ENCODE measurements around the gene LDLRAD3. TPM values are rescaled to one million over a fixed set of nuclear protein-coding genes. Genes with fewer than 3 reads are reported as not detected.

The LDLRAD3 gene
- total RNA-seq, 1 experiment from 2014 or later, result 15.3 TPM

GRCh38 chr11:36156817-36157519 is 213.1 kb downstream of the LDLRAD3 start:
- peak overlapping the region; percentile 53 for H3K4me2 ChIP-seq (ENCODE audit: low read length)
- H2AFZ ChIP-seq (ENCODE audit: low read length), result no peak overlapping the region
- no peaks in the 10 kb centered on the region for H3K9me2 ChIP-seq (replicated peaks; ENCODE audit: low read length)
- CTCF ChIA-PET, result interaction anchor here (0.8 to 2.2 kb wide), 3 partner anchors 25 to 335 kb away, joined by 3 to 9 read pairs (median 9); no protein-coding TSS in a partner anchor
- no TSS peak for BruUV-seq (replicated peaks)
- H3K4me3 ChIP-seq (ENCODE audit: low read length), result no peak overlapping the region; the same call in 1 of the 2 replicates
- H3K79me2 ChIP-seq (ENCODE audit: low read length), result no peaks in the 10 kb centered on the region; the same call in none of the 2 replicates
- peak overlapping the region; percentile 92 for H3K27ac ChIP-seq (ENCODE audit: low read length)
- DNase-seq (no peak), ATAC-seq (peak; percentile 37)
- H3K9me3 ChIP-seq (ENCODE audit: low read length), result no peaks in the 10 kb centered on the region
- H4K20me1 ChIP-seq (ENCODE audit: low read length), result no peaks in the 10 kb centered on the region
- peaks cover 34% of the 10 kb centered on the region for H3K4me1 ChIP-seq (ENCODE audit: insufficient read depth, low read length)
- TF ChIP-seq EZH2 (IDR thresholded peaks at IDR 0.05; ENCODE audit: low read length, unreplicated experiment) (no peak), CTCF (conservative IDR thresholded peaks at IDR 0.05; ENCODE audit: low read depth, low read length) (no peak), EZH2phosphoT487 (IDR thresholded peaks at IDR 0.05; ENCODE audit: borderline replicate concordance, low read length) (no peak)
- H3K36me3 ChIP-seq (ENCODE audit: low read depth, low read length), result no peaks in the 10 kb centered on the region
- POLR2A ChIA-PET (ENCODE audit: unreplicated experiment), result no interaction called here
- intact Hi-C loops (cut with micrococcal nuclease), result loop anchor here (5.0 kb wide), 1 partner anchor 100 kb away; no protein-coding TSS in a partner anchor
- H3K27me3 ChIP-seq (ENCODE audit: low read length), result no peaks in the 10 kb centered on the region
- H3F3A ChIP-seq (ENCODE audit: low read length, unreplicated experiment), result peaks cover 7% of the 10 kb centered on the region
- H3K9ac ChIP-seq (ENCODE audit: low read length), result peak overlapping the region; percentile 53

GRCh38 chr11:36160091-36160490 is 216.2 kb downstream of the LDLRAD3 start:
- H3K4me3 ChIP-seq (ENCODE audit: low read length), result no peak overlapping the region
- no peak for ATAC-seq
- no peak overlapping the region for H2AFZ ChIP-seq (ENCODE audit: low read length)
- H3F3A ChIP-seq (ENCODE audit: low read length, unreplicated experiment), result peaks cover 7% of the 10 kb centered on the region
- no peak for DNase-seq
- POLR2A ChIA-PET (ENCODE audit: unreplicated experiment), result no interaction called here
- intact Hi-C loops (cut with micrococcal nuclease), result no loop called here
- H3K27ac ChIP-seq (ENCODE audit: low read length), result no peak overlapping the region
- no peaks in the 10 kb centered on the region for H4K20me1 ChIP-seq (ENCODE audit: low read length)
- no peaks in the 10 kb centered on the region for H3K79me2 ChIP-seq (ENCODE audit: low read length)
- no peaks in the 10 kb centered on the region for H3K27me3 ChIP-seq (ENCODE audit: low read length)
- BruUV-seq (replicated peaks), result no TSS peak
- no peak overlapping the region for H3K4me2 ChIP-seq (ENCODE audit: low read length)
- H3K4me1 ChIP-seq (ENCODE audit: insufficient read depth, low read length), result peaks cover 44% of the 10 kb centered on the region
- CTCF ChIA-PET, result no interaction called here
- H3K9ac ChIP-seq (ENCODE audit: low read length), result no peak overlapping the region
- no peaks in the 10 kb centered on the region for H3K9me2 ChIP-seq (replicated peaks; ENCODE audit: low read length)
- H3K36me3 ChIP-seq (ENCODE audit: low read depth, low read length), result no peaks in the 10 kb centered on the region
- TF ChIP-seq CTCF (conservative IDR thresholded peaks at IDR 0.05; ENCODE audit: low read depth, low read length) (no peak), EZH2 (IDR thresholded peaks at IDR 0.05; ENCODE audit: low read length, unreplicated experiment) (no peak), EZH2phosphoT487 (IDR thresholded peaks at IDR 0.05; ENCODE audit: borderline replicate concordance, low read length) (no peak)
- no peaks in the 10 kb centered on the region for H3K9me3 ChIP-seq (ENCODE audit: low read length)

GRCh38 chr11:36161572-36161971 is 217.7 kb downstream of the LDLRAD3 start:
- TF ChIP-seq EZH2 (IDR thresholded peaks at IDR 0.05; ENCODE audit: low read length, unreplicated experiment) (no peak), EZH2phosphoT487 (IDR thresholded peaks at IDR 0.05; ENCODE audit: borderline replicate concordance, low read length) (no peak), CTCF (conservative IDR thresholded peaks at IDR 0.05; ENCODE audit: low read depth, low read length) (no peak)
- DNase-seq, result no peak
- BruUV-seq (replicated peaks), result no TSS peak
- no peaks in the 10 kb centered on the region for H3K79me2 ChIP-seq (ENCODE audit: low read length)
- no peak overlapping the region for H2AFZ ChIP-seq (ENCODE audit: low read length)
- ATAC-seq, result no peak
- peaks cover 42% of the 10 kb centered on the region for H3K4me1 ChIP-seq (ENCODE audit: insufficient read depth, low read length)
- H3F3A ChIP-seq (ENCODE audit: low read length, unreplicated experiment), result peaks cover 6% of the 10 kb centered on the region
- ChIA-PET POLR2A (ENCODE audit: unreplicated experiment) (no interaction called here), CTCF (no interaction called here)
- no peak overlapping the region for H3K4me2 ChIP-seq (ENCODE audit: low read length)
- H3K9ac ChIP-seq (ENCODE audit: low read length), result no peak overlapping the region
- intact Hi-C loops (cut with micrococcal nuclease), result no loop called here
- no peaks in the 10 kb centered on the region for H3K36me3 ChIP-seq (ENCODE audit: low read depth, low read length)
- H3K4me3 ChIP-seq (ENCODE audit: low read length), result no peak overlapping the region
- no peaks in the 10 kb centered on the region for H3K27me3 ChIP-seq (ENCODE audit: low read length)
- H3K27ac ChIP-seq (ENCODE audit: low read length), result no peak overlapping the region
- no peaks in the 10 kb centered on the region for H3K9me3 ChIP-seq (ENCODE audit: low read length)
- H4K20me1 ChIP-seq (ENCODE audit: low read length), result no peaks in the 10 kb centered on the region
- H3K9me2 ChIP-seq (replicated peaks; ENCODE audit: low read length), result no peaks in the 10 kb centered on the region

All from PC-3 (cell line).